ENCODE measurements around the gene SCNN1A. TPM values are rescaled to one million over a fixed set of nuclear protein-coding genes. Genes with fewer than 3 reads are reported as not detected.

Gene SCNN1A
- total RNA-seq, 1 experiment from 2014 or later = 118 TPM

DNA sequence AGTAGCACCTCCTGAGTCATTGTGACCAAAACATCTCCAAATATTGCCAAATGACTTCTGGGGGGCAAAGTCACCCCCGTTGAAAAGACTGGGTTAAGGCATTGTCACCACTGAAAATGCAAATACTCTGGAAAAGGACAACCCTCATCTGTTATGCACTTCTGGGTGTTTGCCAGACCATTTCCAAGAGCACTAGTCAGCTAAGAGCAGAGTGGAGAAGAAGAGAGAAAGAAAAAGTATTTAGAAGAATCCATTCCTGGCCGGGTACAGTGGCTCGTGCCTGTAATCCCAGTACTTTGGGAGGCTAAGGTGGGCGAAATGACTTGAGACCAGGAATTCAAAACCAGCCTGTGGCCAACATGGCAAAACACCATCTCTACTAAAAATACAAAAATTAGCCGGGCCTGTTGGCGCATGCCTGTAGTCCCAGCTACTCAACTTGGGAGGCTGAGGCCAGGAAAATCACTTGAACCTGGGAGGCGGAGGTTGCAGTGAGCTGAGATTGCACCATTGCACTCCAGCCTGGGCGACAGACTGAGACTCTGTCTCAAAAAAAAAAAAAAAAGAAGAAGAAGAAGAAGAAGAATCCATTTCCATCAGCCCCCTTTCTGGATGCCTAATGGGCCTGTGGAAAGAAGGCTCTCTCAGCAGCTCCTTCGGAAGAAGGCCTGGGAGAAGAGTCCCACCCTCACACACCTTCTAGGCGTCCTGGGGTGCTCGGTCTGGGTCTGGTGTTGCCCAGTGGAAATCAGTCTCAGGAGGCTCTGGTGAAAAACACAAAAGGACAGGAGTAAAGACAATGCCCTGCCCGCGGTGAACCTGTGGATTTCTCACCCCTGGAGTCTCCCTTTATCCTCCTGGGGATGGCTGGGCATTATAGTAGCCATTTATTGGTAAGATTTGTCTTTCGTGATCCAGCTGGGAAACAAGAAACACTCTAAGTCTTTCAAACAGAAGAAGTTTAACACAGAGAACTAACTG, 5.1 kb upstream of the SCNN1A start:
- H3K79me2 ChIP-seq (ENCODE audit: insufficient read depth, low read length) = peaks cover 34% of the 10 kb centered on the region
- H3K9ac ChIP-seq (ENCODE audit: low read length) = no peak overlapping the region
- H2AFZ ChIP-seq (ENCODE audit: low read depth, low read length, poor library complexity, severe bottlenecking) = no peak overlapping the region
- intact Hi-C loops (cut with micrococcal nuclease) = no loop called here
- no TSS peak for BruUV-seq (replicated peaks)
- H3K9me3 ChIP-seq (ENCODE audit: control insufficient read depth in 1 of 2, insufficient read depth in 1 of 2, low read depth in 1 of 2, low read length in 2 of 2) = no peaks in the 10 kb centered on the region
- CTCF ChIA-PET = no interaction called here
- H3K4me3 ChIP-seq (replicated peaks in 1 of 2; ENCODE audit: low read depth in 1 of 2, low read length in 2 of 2) = no peak overlapping the region
- no peak overlapping the region for H3K4me2 ChIP-seq (ENCODE audit: low read length)
- no peak for ATAC-seq
- H3K27ac ChIP-seq (ENCODE audit: low read depth, low read length) = no peak overlapping the region
- H3K36me3 ChIP-seq (ENCODE audit: control insufficient read depth in 1 of 2, insufficient read depth in 2 of 2, low read length in 2 of 2) = no peaks in the 10 kb centered on the region
- H3K27me3 ChIP-seq (ENCODE audit: insufficient read depth, low read length) = no peaks in the 10 kb centered on the region
- H3K4me1 ChIP-seq (ENCODE audit: control insufficient read depth in 1 of 2, insufficient read depth in 2 of 2, low read length in 2 of 2) = peaks cover 53 to 69% of the 10 kb centered on the region in 2 experiments
- no peak for DNase-seq (ENCODE audit: low read depth, low spot score)
- RAD21 ChIA-PET (ENCODE audit: low non-redundant PET in 1 of 2, low total read pairs in 2 of 2, uncharacterized antibody in 2 of 2, unreplicated experiment in 2 of 2) = no interaction called here
- H3K9me2 ChIP-seq (ENCODE audit: insufficient read depth) = no peaks in the 10 kb centered on the region
- no peaks in the 10 kb centered on the region for H4K20me1 ChIP-seq (ENCODE audit: insufficient read depth)
- POLR2A ChIA-PET = interaction anchor here (0.7 to 3.2 kb wide), 3 partner anchors 9 to 44 kb away, joined by 3 to 13 read pairs (median 3); no protein-coding TSS in a partner anchor
- TF ChIP-seq ZNF274 (IDR thresholded peaks at IDR 0.05; ENCODE audit: low read depth, low read length) = no peak
- TF ChIP-seq, protein P1, sequence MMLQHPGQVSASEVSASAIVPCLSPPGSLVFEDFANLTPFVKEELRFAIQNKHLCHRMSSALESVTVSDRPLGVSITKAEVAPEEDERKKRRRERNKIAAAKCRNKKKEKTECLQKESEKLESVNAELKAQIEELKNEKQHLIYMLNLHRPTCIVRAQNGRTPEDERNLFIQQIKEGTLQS (IDR thresholded peaks at IDR 0.05) = no peak
- TF ChIP-seq SIN3A (IDR thresholded peaks at IDR 0.05; ENCODE audit: low read depth) = no peak
- TF ChIP-seq FOSL1 (IDR thresholded peaks at IDR 0.05; ENCODE audit: low read depth) = no peak
- TF ChIP-seq EZH2 (IDR thresholded peaks at IDR 0.05) = no peak
- TF ChIP-seq RAD21 (IDR thresholded peaks at IDR 0.05; ENCODE audit: low read depth) = no peak
- no peak for TF ChIP-seq POLR2A (IDR thresholded peaks at IDR 0.05; ENCODE audit: borderline replicate concordance, extremely low read depth, insufficient read depth, insufficient read length)
- TF ChIP-seq, protein P2, sequence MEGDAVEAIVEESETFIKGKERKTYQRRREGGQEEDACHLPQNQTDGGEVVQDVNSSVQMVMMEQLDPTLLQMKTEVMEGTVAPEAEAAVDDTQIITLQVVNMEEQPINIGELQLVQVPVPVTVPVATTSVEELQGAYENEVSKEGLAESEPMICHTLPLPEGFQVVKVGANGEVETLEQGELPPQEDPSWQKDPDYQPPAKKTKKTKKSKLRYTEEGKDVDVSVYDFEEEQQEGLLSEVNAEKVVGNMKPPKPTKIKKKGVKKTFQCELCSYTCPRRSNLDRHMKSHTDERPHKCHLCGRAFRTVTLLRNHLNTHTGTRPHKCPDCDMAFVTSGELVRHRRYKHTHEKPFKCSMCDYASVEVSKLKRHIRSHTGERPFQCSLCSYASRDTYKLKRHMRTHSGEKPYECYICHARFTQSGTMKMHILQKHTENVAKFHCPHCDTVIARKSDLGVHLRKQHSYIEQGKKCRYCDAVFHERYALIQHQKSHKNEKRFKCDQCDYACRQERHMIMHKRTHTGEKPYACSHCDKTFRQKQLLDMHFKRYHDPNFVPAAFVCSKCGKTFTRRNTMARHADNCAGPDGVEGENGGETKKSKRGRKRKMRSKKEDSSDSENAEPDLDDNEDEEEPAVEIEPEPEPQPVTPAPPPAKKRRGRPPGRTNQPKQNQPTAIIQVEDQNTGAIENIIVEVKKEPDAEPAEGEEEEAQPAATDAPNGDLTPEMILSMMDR (IDR thresholded peaks at IDR 0.05 in 2 of 3, conservative IDR thresholded peaks at IDR 0.05 in 1 of 3; ENCODE audit: borderline replicate concordance in 1 of 3, insufficient read depth in 1 of 3, low read depth in 2 of 3, low read length in 2 of 3) = no peak
- TF ChIP-seq YY1 (IDR thresholded peaks at IDR 0.05; ENCODE audit: extremely low read depth, insufficient replicate concordance, low read depth, low read length) = no peak
- TF ChIP-seq, protein P3, sequence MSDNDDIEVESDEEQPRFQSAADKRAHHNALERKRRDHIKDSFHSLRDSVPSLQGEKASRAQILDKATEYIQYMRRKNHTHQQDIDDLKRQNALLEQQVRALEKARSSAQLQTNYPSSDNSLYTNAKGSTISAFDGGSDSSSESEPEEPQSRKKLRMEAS (IDR thresholded peaks at IDR 0.05) = no peak
- TF ChIP-seq POLR2AphosphoS5 (IDR thresholded peaks at IDR 0.05; ENCODE audit: low read depth, low read length) = no peak
- TF ChIP-seq CEBPB (IDR thresholded peaks at IDR 0.05; ENCODE audit: low read depth) = no peak
- TF ChIP-seq SRF (IDR thresholded peaks at IDR 0.05; ENCODE audit: low read depth) = no peak
- no peak for TF ChIP-seq JUND (IDR thresholded peaks at IDR 0.05)
- no peak for TF ChIP-seq SP1 (IDR thresholded peaks at IDR 0.05; ENCODE audit: low read depth)
- TF ChIP-seq EGR1 (IDR thresholded peaks at IDR 0.05; ENCODE audit: low read depth) = no peak
- no peak for TF ChIP-seq TCF7L2 (IDR thresholded peaks at IDR 0.05; ENCODE audit: borderline replicate concordance, extremely low read depth, insufficient read depth, insufficient read length)
- no peak for TF ChIP-seq ELF1 (IDR thresholded peaks at IDR 0.05; ENCODE audit: borderline replicate concordance, low read depth)
